OCI-LY7 (cell line): Measurements from ENCODE around the gene SLC5A9. TPM values are rescaled to one million over a fixed set of nuclear protein-coding genes. Genes with fewer than 3 reads are reported as not detected.

Source experiments
- Bru-seq: library from RNA; stranded (reverse); fragments of 400-500 nt; gene quantifications from one replicate; lab custom pipeline; 2021; lab: Mats Ljungman, UMichigan
- BruChase-seq, 2 experiments: library from RNA; stranded (reverse); fragments of 400-500 nt; gene quantifications; one replicate each; lab custom pipeline; 2021; lab: Mats Ljungman, UMichigan
- BruUV-seq: library from RNA; stranded (reverse); fragments of 400-500 nt; replicated peaks from 2 replicates; lab custom pipeline; 2021; lab: Mats Ljungman, UMichigan
- CTCF ChIA-PET: fragments of 300-600 bp; sonication (Branson Sonifier 250); formaldehyde crosslinking; loops from one replicate; lab custom pipeline; 2022; ENCODE audit warnings: antibody characterized with exemption; ENCODE audit not compliant: unreplicated experiment; lab: Charles Lee
- POLR2A ChIA-PET: fragments of 300-600 bp; sonication (Branson Sonifier 250); formaldehyde crosslinking; loops from one replicate; lab custom pipeline; 2022; ENCODE audit warnings: antibody characterized with exemption; lab: Charles Lee
- DNase-seq: peaks from one replicate; pipeline ENCODE4 v3.0.0-alpha.2; 2015; ENCODE audit warnings: low spot score
- H2AFZ ChIP-seq: fragments of 200-600 bp; sonication (generic), shearing (Covaris generic); 2 replicates; pipeline ENCODE4 v1.6.1; 2014; ENCODE audit warnings: mild to moderate bottlenecking, antibody characterized with exemption, low read length, moderate library complexity
- H3K27ac ChIP-seq: fragments of 200-600 bp; sonication (generic); 2 replicates; pipeline ENCODE4 v1.5.1; 2014; ENCODE audit warnings: mixed run types, low read depth, mild to moderate bottlenecking, moderate library complexity, low read length, inconsistent platforms; ENCODE audit not compliant: poor library complexity, severe bottlenecking
- H3K36me3 ChIP-seq: fragments of 200-600 bp; sonication (generic); 2 replicates; pipeline ENCODE4 v1.6.1; 2014; ENCODE audit warnings: mild to moderate bottlenecking, antibody characterized with exemption, low read length, moderate library complexity, mixed read lengths; ENCODE audit not compliant: insufficient read depth
- H3K4me1 ChIP-seq: fragments of 200-600 bp; sonication (generic); 2 replicates; pipeline ENCODE4 v1.5.1; 2014; ENCODE audit warnings: mild to moderate bottlenecking, low read length; ENCODE audit not compliant: insufficient read depth, poor library complexity, severe bottlenecking
- H3K4me2 ChIP-seq: fragments of 200-600 bp; sonication (generic); 2 replicates; pipeline ENCODE4 v1.6.1; 2014; ENCODE audit warnings: mild to moderate bottlenecking, low read length
- H3K4me3 ChIP-seq: fragments of 200-600 bp; sonication (generic); 2 replicates; pipeline ENCODE4 v1.5.1; 2014; ENCODE audit warnings: mild to moderate bottlenecking, low read depth, low read length; ENCODE audit not compliant: poor library complexity, severe bottlenecking
- H3K79me2 ChIP-seq: fragments of 200-600 bp; sonication (generic); 2 replicates; pipeline ENCODE4 v1.6.1; 2016; ENCODE audit warnings: low read depth, mild to moderate bottlenecking, low read length, moderate library complexity, mixed read lengths; ENCODE audit not compliant: insufficient read depth
- H3K9me2 ChIP-seq: fragments of 200-600 bp; sonication (generic); 2 replicates; pipeline ENCODE4 v1.6.1; 2016; ENCODE audit warnings: mild to moderate bottlenecking, low read length, mixed read lengths; ENCODE audit not compliant: insufficient read depth
- H3K9me3 ChIP-seq: fragments of 200-600 bp; sonication (generic); 2 replicates; pipeline ENCODE4 v1.6.1; 2014; ENCODE audit warnings: mild to moderate bottlenecking, mixed run types, low read length, mixed read lengths
- H4K20me1 ChIP-seq: fragments of 200-600 bp; sonication (generic); 2 replicates; pipeline ENCODE4 v1.6.1; 2014; ENCODE audit warnings: mild to moderate bottlenecking, antibody characterized with exemption, low read length, moderate library complexity, mixed read lengths; ENCODE audit not compliant: insufficient read depth
- EZH2phosphoT487 ChIP-seq: fragments of 200-600 bp; sonication (generic); IDR thresholded peaks from 2 replicates; pipeline ENCODE4 v1.6.1; 2018; ENCODE audit warnings: low read depth, borderline replicate concordance, mild to moderate bottlenecking, mixed run types, antibody characterized with exemption, low read length, moderate library complexity, mixed read lengths
- intact Hi-C: fragments of 100-400 bp; cut with micrococcal nuclease; formaldehyde crosslinking; loops from one replicate; pipeline ENCODE4 v1.10.0; 2022; ENCODE audit not compliant: unreplicated experiment
- long read RNA-seq: library from polyadenylated mRNA; stranded (forward); transcript quantifications from one replicate; pipeline ENCODE4 v2.0.0, GENCODE V29; 2022
- total RNA-seq, 2 experiments: library from RNA; depleted of rRNA in 1 of 2; stranded (reverse); fragments of >200 nt in 1 of 2; shearing (Covaris generic) in 1 of 2; gene quantifications; 2 replicates each; pipeline ENCODE4 v1.2.3, GENCODE V29; 2014 to 2022
- TF ChIP-seq, protein P1 (sequence below): fragments of 200-600 bp; sonication (generic); conservative IDR thresholded peaks from 2 replicates; pipeline ENCODE4 v1.5.1; 2014; ENCODE audit warnings: mild to moderate bottlenecking, antibody characterized with exemption, low read length, moderate library complexity, mixed read lengths

SLC5A9 gene
- total RNA-seq (2014; rRNA removed; shearing (Covaris generic)): not detected in 2 replicates
- not detected in 2 replicates for total RNA-seq (2022)
- not detected for Bru-seq, nascent RNA
- BruChase-seq, experiment 1, labeled RNA remaining after a 6-hour chase: not detected
- not detected for BruChase-seq, experiment 2, labeled RNA remaining after a 2-hour chase
- long read RNA-seq, partial matches to known transcripts: 0 of 1 reads
- long read RNA-seq, other reads (novel, unspliced or antisense): 1 of 1 reads

DNA sequence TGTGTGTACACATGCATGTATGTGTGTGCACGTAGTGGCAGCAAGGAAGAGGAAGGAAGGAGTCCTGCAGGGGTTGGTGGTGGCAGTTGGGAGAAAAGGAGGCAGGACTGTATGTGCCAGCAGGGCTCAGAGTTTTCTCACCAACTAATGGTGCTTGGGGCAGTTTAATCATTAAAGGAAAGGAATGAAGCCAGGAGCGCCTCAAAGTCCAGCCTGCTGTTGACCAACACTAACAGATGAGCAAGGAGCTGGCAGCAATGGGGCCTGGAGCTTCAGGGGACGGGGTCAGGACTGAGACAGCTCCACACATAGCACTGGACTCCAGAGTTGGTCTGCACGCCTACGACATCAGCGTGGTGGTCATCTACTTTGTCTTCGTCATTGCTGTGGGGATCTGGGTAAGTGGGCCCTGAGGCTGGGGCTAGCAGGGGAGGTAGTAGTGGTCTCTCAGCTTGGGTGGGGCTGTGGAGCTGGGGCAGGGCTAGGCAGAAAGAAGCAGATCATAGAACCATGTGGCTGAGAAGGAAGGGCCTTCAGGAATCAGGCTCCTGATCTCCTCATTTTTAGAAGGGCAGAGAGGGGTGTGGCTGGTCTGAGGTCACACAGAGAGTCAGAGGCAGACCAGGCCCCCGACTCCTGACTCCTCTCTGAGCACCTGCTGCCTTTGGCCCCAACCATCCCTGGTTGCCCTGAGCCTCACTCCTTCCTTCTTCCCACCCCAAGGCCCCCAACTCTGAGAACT is at the start of gene SLC5A9:
TSS of gene SLC5A9 (plus strand) at position 216 of the 742 bp plus-strand sequence. CDS start at position 237, 21 bp downstream.
- H3K27ac ChIP-seq: no peak within 1 kb of the TSS
- intact Hi-C loops: no loop called here
- no peak for DNase-seq
- H2AFZ ChIP-seq: no peak within 1 kb of the TSS
- H3K9me2 ChIP-seq: no peaks in the 10 kb centered on the region
- POLR2A ChIA-PET: no interaction called here
- H3K36me3 ChIP-seq: no peaks in the 10 kb centered on the region
- CTCF ChIA-PET: no interaction called here
- H3K4me3 ChIP-seq: no peak within 1 kb of the TSS
- H3K4me1 ChIP-seq: peaks cover 5% of the 10 kb centered on the region
- no peaks in the 10 kb centered on the region for H3K9me3 ChIP-seq
- H3K4me2 ChIP-seq: no peak within 1 kb of the TSS
- H4K20me1 ChIP-seq: no peaks in the 10 kb centered on the region
- TF ChIP-seq, protein P1, sequence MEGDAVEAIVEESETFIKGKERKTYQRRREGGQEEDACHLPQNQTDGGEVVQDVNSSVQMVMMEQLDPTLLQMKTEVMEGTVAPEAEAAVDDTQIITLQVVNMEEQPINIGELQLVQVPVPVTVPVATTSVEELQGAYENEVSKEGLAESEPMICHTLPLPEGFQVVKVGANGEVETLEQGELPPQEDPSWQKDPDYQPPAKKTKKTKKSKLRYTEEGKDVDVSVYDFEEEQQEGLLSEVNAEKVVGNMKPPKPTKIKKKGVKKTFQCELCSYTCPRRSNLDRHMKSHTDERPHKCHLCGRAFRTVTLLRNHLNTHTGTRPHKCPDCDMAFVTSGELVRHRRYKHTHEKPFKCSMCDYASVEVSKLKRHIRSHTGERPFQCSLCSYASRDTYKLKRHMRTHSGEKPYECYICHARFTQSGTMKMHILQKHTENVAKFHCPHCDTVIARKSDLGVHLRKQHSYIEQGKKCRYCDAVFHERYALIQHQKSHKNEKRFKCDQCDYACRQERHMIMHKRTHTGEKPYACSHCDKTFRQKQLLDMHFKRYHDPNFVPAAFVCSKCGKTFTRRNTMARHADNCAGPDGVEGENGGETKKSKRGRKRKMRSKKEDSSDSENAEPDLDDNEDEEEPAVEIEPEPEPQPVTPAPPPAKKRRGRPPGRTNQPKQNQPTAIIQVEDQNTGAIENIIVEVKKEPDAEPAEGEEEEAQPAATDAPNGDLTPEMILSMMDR: no peak
- TF ChIP-seq EZH2phosphoT487: no peak
- BruUV-seq: no TSS peak
- no peaks in the 10 kb centered on the region for H3K79me2 ChIP-seq

DNA sequence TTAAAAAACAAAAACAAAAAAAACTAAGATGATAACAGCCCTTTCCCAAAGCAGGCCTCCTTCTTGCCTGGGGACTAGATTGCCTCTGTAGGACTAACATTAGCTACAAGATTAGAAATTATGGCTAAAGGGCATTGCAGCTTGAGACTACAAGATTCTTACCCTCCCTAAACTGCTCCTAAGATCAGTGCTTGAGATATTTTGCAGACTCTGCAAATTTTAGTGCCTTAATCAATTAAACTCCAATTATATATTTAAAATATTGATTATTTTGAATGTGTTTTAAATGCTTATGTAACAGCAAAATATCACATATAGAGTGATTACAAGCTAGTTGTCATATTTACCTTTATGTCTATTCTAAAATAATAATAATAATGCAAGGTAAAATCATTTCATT is 47.4 kb upstream of the SLC5A9 start:
- Histone ChIP-seq H3K4me3 (no peak overlapping the region), H3K4me1 (no peaks in the 10 kb centered on the region), H3K9me2 (no peaks in the 10 kb centered on the region), H3K4me2 (no peak overlapping the region), H2AFZ (no peak overlapping the region), H3K36me3 (no peaks in the 10 kb centered on the region), H3K9me3 (no peaks in the 10 kb centered on the region), H3K27ac (no peak overlapping the region), H4K20me1 (no peaks in the 10 kb centered on the region), H3K79me2 (no peaks in the 10 kb centered on the region)
- intact Hi-C loops: no loop called here
- ChIA-PET POLR2A (no interaction called here), CTCF (no interaction called here)
- TF ChIP-seq EZH2phosphoT487: no peak
- TF ChIP-seq, protein P1: no peak
- no TSS peak for BruUV-seq
- DNase-seq: no peak

DNA sequence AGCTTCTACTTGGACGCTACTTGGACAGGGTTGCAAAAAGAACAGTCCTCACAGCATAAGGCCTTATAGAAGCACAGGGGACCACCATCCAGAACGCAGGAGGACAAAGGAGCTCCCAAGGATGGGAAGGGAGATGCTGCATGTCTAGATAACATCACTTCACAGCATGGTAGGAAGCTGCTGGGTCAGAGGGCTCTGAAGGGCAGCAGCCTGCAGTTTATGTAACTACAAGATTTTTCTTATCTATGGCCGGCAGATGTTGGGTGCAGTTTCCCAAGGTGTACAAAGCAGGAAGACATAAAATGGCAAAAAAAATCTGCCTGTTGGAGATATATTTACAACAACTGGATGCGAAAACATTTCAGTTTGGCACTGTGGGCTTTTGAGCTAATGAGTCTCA is 45.3 kb upstream of the SLC5A9 start:
- DNase-seq: no peak

More for the DNA sequence above, 45.3 kb upstream of the SLC5A9 start:
- intact Hi-C loops: no loop called here
- Histone ChIP-seq H3K36me3 (no peaks in the 10 kb centered on the region), H3K4me1 (no peaks in the 10 kb centered on the region), H3K9me2 (no peaks in the 10 kb centered on the region), H2AFZ (no peak overlapping the region), H3K4me2 (no peak overlapping the region), H3K27ac (no peak overlapping the region), H3K4me3 (no peak overlapping the region), H3K9me3 (no peaks in the 10 kb centered on the region), H4K20me1 (no peaks in the 10 kb centered on the region), H3K79me2 (no peaks in the 10 kb centered on the region)
- CTCF ChIA-PET: no interaction called here
- TF ChIP-seq, protein P1: no peak
- TF ChIP-seq EZH2phosphoT487: no peak
- no TSS peak for BruUV-seq
- POLR2A ChIA-PET: no interaction called here
